GM10847 (cell line): Measurements from ENCODE around the gene FASN.

ENCODE experiments used
- POLR2A ChIP-seq: IDR thresholded peaks from 2 replicates; pipeline ENCODE4 v1.6.1; 2011; ENCODE audit not compliant: insufficient read length; ENCODE audit errors: extremely low read depth

The FASN gene

DNA sequence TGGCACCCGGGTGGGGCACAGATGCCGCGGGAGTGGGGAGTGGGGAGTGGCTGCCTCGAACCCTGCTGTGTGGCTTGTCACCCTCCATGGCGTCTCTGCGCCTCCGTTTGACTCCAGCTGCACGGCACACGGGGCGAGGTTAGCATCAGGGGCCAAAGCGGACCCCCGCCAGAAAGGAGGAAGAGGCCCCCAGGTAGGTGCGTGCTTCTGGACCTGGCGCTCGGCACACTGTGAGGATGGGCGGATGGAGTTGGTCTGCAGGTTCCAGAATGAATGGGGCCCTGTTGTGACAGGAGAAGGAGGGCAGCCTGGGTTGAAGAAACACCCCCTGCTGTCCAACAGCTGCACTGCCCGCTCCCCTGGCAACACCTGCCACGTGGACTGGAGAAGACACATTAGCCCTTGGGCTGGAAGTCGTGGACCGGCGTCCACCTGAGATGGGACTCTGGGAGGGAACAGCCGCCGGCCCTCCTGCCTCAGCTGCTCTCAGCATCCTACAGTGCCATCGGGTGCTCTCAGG, 9.4 kb upstream of the FASN start:
- TF ChIP-seq POLR2A, result no peak

- TF ChIP-seq POLR2A, result no peak
Measured at GRCh38 chr17:82106688-82107305, 8.8 kb upstream of the FASN start.

- peak; percentile 90 for TF ChIP-seq POLR2A
Measured at GRCh38 chr17:82105882-82106687, 8.0 kb upstream of the FASN start.

- no peak for TF ChIP-seq POLR2A
Measured at GRCh38 chr17:82105417-82105881, 7.4 kb upstream of the FASN start.

DNA sequence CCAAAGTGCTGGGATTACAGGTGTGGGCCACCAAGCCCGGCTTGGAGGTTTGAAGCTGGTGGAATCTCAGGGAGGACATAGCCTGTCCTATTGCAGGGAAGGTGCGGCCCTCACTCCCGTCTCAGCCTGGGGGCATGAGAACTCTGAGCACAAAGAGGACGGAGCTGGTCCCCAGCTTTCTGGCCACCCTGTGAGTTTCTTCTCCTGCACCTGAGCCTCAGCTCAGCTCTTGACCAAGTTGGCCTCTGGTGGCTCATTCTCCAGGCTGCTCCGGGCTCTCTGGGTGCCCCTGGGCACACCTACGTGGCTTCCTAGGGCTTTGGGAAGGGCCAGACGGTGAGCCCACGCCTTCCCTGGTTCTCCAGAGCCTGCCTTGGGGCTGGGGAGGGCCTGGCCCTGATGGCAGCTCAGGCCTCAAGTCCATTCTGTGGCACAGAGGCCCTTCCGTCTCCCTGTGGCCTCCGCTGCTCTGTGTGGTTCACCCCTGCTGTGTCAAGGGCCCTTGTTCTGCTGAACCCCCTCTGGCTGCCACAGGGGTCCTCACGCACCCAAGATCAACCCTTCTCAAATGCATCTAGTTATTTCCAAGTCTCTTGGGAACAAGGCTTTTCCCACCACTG, 6.9 kb upstream of the FASN start:
- TF ChIP-seq POLR2A, result no peak

DNA sequence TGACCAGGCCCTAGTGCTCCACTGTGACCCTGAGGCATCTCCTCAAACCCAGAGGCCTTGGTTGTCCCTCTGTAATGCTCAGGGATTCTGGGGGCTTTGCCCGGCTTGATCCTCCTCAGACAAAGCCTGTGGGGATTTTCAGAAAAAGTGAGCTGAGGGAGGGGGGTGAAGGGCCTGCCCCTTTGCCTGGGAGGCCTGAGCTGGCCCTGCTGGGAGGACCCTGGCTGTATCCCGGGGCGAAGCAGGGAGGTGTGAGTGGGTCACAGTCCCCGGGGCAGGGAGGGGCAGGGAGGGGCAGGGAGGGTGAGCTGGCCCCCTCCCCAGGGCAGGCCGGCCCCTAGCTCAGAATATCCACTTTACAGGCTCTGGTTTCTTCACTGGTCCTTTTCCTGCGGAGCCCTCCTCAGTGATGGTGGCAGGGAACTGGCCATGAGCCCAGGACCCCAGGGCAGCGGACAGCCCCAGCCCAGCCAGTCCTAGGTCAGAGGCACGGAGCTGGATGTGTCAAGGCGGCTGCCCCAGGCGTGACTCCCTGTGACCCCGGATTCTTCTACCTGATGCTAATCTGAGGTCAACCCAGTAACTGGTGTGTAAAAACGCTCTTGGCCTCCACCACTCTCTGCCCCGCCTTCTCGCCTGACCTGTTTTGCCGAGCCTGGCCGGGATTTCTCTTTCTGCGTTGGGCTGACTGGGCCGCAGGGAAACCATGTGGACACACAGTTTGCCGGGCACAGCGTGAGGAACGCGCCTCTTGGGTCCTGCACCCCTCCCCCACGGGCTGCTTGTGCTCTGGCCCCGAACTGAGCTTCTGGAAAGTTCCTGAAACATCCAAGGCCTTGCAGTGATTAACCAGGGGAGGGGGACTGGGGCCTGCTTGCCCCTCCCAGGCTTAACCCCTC, 5.8 kb upstream of the FASN start:
- TF ChIP-seq POLR2A, result no peak

DNA sequence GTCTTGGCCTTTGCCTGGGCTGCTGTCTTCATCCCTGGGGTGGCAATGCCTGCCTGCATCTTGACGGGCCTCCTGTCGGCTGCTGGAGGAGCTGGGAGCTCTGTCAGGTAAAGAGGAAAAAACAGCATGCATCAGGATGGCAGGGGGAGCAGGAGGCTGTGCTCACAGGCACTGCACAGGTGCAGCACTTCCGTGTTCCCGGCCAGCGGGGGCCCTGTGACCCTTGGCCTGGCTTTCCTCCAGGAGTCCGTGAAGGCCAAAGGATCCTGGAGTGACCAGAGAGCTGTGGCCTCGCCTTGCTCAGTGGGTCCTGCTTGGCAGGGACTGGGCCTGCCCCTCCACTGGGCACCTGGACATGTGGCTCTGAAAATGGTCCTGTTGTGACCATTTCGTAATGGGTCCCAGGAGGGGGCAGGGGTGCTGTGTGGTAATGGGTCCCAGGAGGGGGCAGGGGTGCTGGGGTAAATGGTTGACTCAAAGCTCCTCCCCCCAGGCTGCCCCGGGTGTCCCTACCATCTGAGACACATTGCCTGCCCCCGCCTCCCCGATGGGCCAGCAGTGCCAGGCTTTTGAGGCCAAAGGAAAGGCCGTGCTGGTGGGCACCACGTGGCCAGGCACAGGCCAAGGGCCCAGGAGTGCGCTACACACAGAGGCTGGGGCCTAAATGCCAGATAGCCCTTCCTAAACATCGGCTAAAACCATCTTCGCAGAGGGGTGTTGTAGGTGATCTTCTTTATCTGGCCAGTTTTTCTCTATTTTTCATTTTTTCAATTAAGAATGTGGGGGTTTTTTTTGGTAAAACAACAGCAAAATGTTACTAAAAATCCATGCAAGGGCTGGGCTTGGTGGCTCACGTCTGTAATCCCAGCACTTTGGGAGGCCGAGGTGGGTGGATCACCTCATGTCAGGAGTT, 4.0 kb upstream of the FASN start:
- TF ChIP-seq POLR2A, result no peak

DNA sequence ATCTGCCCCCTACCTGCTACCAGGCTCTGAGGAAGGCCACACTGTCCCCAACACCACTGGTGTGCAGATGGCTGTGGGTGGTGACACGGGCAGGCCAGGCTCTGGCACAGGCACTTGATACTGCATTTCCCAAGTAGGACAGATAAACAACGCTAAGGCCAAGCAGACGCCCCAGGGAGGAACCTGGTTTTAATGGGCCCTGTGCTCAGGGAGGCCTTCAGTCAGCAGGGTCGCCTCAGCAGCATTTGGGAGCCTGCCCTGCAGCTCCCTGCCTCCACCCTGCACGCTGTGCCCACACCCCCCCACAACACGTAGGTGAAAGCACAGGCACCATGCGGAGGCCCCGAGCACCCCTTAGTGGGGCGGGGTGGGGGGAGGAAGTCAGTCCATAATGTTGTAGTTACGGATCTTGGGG, 3.3 kb upstream of the FASN start:
- TF ChIP-seq POLR2A, result no peak

DNA sequence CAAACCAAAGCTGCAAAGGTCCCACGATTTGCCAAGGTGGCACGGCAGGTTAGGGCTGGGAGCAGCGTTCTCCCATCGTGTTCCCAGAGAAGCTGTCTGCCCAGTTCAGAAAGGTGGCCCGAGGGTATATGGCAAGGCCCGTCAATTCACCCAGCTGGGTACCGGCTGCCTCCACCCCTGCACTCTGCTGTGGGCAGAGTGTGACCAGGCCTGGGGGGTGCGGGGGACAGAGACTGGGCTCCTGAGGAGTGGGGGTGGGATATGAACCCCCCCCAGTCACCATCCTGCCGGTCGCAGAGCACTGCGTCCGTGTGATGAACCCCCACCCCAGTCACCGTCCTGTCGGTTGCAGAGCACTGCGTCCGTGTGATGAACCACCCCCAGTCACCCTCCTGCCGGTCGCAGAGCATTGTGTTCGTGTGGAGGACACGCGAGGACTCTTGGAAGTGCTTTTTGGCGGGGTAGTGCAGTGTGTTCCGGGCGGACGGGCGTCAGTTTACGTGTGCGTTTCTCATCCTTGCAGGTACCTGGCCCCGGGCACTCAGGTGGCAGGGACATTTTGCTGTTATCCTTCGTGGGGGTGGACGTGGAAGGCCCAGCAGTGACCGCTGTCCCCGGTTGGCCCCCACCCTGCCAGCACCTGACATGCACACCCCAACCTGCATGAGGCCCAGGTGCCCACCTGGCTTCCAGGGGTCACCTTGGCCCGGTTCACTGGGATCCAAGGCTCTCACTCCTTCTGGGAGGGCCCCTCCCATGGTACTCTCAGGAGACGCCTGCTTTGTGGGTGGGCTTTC, 2.7 kb upstream of the FASN start:
- no peak for TF ChIP-seq POLR2A

DNA sequence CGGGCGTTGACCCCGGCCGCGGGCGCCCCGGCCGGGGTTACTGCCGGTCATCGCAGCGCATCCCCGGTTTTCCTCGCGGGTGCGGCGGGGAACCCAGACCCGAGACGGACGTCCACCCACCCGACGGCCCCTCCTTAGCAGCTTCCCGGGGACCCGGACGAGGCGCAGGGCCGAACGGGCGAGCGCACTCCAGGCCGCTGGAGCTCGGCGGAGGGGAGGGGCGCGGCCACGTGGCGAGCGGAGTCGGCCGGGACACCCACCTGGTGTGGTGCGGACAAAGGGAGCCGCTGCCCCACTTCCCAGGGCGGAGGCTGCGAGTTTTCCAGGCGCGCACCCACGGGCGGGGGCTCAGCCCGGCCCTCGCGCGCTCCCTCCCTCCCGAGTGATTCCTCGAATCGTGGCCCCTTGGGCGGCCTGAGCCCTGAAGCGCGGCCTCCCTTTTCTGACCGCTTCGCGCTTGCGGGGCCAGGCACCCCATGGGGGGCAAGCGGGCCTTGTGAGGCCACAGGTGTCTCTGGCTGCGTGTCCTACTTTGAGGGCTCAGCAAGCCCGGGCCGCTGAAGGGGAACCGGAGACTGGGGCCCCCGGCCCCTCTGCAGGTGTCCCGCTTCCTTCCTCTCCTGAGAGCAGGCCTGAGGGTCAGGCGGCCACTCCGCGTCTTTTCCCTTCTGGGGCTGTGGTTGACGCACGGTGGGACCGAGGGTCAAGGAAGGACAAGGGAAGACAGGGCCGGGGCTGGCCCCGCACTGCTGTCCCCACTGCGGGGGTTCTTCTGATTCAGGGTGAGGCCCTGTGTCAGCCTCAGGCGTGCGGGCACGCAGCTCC, 1.1 kb upstream of the FASN start:
- no peak for TF ChIP-seq POLR2A

DNA sequence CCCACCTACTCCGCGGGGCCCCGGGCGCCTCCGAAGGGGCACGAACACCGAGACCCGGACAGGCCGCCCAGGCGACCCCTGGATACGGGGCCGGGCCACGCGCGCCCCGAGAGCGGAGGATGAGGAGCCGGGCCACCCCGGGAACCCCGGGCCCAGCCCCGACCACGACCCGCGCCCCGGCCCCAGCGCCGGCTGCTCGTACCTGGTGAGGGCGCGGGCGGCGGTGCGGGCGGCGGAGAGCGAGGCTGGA, 192 bp downstream of the FASN start:
- no peak for TF ChIP-seq POLR2A

DNA sequence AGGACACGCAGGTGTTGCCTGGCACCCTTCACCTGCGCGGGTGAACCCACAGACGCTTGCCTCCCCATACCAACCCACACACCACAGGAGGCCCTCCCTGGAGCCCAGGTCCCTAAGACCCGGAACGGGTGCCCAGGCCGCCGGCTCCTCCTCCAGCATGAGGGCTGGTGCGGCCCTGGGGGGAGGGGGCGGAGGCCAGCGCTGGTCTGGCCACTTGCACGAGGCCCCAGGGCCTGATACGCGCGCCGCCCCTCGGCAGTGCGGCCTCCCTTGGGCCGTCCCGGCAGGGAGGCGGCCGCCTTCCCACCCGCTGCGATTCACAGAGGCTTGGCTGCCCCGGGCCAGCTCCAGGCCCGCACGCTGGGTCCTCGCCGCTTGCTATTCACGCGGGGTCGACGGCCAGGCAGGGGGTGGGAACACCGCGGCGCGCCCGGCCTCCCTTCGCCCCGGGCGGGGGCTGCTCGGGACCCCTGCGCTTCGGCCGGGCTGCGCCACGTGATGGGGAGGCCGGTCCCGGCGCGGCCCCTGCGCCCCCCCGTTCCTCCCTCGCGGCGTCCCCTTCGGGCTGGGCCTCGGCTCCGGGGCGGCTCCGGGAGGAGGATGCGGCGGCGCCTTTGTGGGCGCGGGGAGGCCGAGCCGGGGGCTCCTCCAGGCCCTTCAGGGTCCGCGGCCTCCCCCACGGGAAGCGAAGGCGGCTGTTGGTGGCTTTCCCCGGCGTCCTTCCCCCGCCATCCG, 685 bp downstream of the FASN start:
- no peak for TF ChIP-seq POLR2A
